HG03103 (cell line): Measurements from ENCODE around the gene BCAT1.
A peak's percentile ranks its signal among the peaks of the same experiment; 100 is the strongest.
"Not testable (repeated sequence)": the region's sequence is repeated elsewhere in the genome, so short reads cannot be mapped to it uniquely, and the experiment has no call there.

ENCODE experiments used
- ATAC-seq: cut with Tn5 transposase; IDR thresholded peaks from one replicate; pipeline ENCODE4 v1.9.1; 2021; ENCODE audit warnings: low read depth; ENCODE audit not compliant: unreplicated experiment

The BCAT1 gene

DNA sequence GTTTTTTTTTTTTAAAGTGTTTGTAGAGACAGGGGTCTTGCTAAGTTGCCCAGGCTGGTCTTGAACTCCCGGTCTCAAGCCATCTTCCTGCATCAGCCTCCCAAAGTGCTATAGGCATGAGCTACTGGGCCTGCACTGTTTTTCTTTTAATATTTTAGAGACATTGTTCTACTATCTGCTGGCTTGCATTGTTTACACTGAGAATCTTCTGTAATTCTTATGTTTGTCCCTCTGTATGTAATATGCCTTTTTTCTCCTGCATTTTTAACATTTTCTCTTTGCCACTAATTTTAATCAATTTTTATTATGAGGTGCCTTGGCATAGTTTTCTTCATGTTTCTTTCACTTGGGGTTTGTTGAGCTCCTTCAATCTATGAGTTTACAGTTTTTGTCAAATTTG, 15.4 kb upstream of the BCAT1 start:
- no peak for ATAC-seq

DNA sequence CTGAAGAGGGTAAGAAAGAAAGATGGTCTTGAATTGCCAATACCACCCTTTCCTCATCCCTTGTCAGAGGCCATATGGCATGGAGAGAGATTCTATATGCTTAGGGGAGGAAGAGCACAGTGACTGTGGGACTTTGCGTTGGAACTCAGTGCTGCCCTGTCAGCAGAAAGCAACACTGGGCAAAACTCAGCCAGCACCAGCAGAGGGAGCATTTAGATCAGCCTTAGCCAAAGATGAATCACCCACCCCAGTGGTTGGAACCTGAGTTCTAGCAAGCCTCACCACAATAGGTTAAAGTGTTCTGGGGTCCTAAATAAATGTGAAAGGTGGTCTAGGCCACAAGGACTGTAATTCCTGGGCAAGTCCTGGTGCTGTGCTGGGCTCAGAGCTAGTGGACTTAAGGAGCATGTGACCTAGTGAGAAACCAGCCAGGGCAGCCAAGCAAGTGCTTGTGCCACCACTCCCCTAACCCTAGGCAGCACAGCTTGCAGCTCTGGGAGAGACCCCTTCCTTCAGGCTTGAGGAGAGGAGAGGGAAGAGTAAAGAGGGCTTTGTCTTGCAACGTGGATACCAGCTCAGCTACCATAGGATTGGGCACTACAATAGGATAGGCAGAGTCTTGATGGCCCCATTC, 11.4 kb upstream of the BCAT1 start:
- ATAC-seq: peak; percentile 81

DNA sequence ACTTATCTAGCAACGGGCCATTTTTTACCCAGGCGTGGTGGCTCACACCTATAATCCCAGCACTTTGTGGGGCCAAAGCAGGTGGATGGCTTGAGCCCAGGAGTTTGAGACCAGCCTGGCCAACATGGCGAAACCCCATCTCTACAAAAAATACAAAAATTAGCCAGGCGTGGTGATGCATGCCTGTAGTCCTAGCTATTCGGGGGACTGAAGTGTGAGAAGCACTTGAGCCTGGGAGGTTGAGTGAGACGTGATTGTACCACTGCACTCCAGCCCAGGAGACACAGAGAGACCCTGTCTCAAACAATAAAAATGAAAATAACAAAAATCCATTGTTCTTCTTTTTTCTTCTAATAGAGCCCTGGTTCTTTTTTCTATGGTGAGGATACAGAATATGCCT, 7.5 kb upstream of the BCAT1 start:
- not testable (repeated sequence) for ATAC-seq

DNA sequence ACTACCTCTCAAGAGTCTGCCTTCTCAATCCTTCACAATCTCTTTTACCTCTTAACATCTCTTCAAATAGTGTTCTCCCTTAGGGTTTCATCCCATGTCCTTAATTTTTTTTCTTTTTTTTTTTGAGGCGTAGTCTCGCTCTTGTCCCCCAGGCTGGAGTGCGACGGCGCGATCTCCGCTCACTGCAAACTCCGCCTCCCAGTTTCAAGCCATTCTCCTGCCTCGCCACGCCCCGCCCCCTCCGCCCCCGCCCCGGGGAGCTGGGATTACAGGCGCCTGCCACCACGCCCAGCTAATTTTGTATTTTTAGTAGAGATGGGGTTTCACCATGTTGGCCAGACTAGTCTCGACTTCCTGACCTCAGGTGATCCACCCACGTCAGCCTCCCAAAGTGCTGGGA, 7.0 kb upstream of the BCAT1 start:
- ATAC-seq: no peak

DNA sequence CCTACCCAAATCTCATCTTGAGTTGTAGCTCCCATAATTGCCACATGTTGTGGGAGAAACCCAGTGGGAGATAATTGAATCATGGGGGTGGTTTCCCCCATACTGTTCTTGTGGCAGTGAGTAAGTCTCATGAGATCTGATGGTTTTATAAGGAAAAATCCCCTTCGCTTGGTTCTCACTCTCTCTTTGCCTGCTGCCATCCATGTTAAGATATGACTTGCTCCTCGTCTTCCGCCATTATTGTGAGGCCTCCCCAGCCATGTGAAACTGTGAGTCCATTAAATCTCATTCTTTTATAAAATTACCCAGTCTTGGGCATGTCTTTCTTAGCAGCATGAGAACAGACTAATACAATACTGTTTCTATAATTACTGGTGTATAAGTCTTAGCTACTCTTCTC, 6.5 kb upstream of the BCAT1 start:
- ATAC-seq: no peak

DNA sequence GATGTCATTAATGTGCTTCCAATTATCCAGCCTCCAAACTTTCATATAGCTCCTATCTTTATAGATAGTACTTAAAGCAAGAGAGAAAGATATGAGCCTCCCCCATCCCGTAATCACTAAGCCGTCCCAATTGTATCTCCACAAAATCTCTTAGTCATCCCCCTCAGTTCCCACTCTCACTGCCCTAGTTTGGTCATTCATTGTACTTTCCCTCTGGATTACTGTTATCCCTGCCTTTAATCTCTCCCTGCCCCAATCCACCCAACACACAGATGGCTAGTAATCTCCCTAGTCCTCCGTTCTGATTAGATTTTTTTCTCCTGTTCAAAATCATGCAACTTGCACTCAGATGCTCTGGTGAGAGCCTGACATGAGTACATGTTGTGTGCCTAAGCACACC, 5.4 kb upstream of the BCAT1 start:
- no peak for ATAC-seq

DNA sequence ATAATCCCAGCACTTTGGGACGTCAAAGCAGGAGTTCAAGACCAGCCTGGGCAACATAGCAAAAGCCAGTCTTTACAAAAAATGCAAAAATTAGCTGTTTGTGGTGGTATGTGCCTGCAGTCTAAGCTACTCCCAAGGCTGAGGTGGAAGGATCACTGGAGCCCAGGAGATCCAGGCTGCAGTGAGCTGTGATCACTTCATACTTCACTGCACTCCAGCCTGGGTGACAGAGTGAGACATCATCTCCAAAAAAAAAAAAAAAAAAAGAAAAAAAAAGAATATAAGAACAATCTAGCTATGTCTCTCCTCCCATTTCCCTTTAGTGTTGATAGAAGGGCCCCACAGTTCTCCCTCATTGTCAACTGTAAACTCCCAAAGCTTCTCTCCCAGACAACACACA, 3.5 kb upstream of the BCAT1 start:
- ATAC-seq: no peak

DNA sequence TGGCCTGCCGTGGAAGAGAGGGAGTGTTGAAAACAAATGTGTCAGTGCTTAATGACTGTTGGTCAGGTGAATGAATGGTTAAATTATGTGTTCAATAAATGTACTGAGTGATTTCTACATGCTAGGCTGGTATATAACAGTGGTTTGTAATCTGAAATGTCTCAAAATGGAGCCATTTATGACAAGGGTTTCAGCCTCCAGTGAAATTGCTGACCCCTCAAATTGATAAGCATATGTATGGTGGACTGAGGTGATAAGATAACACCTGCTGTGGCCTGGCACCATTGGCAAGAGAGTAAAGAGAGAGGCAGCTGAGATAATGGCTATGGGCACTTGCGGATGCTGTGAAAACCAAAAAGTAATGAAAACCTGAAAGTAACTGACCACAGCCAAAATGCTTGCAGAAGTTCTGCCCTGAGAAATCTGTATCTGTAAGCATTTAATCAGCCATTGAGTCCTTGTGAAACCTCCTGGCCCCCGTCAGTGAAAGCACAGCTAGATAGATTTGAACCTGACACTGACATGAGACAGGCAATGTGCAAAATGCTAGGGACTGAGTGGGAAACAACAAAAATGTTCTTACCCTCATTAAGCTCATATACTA, 1.4 kb upstream of the BCAT1 start:
- ATAC-seq: no peak

DNA sequence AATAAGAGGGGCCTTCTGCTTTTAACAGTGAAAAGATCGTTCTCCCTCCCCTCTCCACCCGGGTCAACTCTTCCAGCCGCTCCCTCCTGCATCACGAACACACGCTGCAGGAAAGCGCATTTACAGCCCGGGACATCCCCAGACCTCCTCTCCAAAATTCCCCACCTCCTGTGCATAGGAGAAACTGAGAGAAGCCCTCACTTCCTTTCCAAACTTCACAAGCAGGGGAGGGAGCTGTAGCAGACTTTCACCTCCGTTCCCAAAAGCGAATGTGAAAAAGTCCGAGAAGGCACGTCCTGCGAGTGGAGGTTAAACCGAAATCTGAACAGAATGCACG, 513 bp downstream of the BCAT1 start:
- ATAC-seq: no peak

DNA sequence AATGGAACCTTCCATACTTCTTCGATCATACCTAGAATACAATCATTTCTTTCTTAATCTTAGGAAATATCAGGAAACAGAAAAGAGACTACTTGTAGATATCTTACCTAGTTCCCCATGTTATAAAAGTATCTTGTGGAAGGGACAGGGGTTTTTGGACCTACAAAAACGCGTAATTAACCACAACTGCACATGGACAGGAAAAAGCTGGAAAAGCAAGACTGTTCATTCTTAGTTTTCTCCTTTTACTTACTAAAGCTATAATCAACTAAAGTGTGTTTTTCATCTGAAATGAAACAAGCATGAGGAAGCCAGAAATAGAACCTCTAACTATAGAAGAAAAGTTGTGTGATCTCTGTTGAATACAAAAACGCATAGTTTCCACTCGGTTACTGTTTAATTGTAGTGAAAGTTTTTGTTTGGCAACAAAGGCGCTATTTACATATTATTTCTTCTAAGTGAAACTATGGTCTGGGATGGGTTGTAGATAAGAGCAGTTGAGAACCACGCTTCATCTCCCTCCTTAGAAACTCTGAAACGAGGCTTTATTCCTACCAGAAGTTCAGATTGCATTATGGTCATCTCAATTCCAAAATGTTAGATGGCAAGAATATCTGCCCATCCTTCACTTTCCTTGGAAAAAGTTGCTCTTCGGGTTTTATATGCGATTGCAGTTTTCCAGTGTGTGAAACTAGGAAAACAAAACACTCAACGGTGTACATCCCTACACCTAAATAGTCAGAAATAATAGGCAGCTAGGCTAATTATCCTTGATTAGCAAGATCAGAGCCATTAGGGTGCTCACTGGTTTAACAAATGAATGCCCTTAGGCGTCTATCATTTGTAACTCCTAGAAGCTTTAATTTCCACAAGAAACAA, 1.1 kb downstream of the BCAT1 start:
- peak; percentile 28 for ATAC-seq

DNA sequence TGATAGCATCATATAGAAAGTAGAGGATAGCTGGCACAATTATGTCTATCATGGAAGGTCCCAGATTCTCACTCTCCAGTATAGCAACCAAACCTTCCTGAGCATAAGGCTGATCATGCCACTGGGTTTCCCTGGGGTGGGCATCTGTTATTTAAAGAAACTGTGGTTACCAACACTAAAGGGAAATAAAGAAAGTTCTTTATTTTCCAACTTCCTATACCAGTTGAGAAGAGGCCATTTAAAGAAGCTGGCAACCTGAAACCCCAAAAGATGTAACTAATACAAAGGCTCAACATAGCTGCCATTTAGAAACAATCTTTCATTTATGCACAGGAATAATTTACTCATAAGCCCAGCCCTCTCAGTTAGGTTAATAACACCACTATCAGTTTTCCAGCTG, 3.1 kb downstream of the BCAT1 start:
- no peak for ATAC-seq

DNA sequence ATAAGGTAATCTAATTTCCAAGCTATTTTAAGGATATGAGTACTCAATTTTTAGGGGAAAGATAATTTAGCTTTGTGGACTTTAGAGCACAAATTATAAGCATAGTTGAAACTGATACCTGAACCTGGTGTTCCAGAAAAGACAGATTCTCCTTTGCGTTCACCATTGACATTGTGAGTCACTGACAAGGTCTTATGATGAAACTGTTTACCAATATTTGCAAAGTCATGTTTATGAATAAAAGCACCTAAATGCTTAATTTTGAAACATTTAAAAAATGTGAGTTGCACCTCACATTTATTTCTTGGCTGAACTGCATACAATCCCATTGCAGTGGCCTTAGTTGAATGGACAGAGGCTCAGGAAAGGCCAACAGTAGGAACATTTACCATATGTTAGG, 3.9 kb downstream of the BCAT1 start:
- no peak for ATAC-seq

DNA sequence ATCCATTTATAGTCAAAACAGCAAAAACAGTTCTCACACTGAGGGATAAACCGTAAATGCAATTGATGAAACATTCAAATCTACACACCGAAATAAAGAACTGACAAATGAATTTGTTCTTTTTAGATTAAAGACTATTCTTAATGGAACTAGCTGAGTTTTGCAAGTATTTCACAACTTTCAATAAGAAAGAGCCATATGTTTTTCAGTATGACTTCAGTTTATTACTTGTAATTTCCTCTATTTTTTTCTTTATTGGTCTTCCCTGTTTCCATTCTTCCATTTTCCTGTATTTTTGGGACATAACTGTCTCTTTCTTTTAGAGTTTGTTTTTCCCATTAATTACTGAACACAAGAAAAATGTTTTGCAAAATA, 4.3 kb downstream of the BCAT1 start:
- no peak for ATAC-seq

DNA sequence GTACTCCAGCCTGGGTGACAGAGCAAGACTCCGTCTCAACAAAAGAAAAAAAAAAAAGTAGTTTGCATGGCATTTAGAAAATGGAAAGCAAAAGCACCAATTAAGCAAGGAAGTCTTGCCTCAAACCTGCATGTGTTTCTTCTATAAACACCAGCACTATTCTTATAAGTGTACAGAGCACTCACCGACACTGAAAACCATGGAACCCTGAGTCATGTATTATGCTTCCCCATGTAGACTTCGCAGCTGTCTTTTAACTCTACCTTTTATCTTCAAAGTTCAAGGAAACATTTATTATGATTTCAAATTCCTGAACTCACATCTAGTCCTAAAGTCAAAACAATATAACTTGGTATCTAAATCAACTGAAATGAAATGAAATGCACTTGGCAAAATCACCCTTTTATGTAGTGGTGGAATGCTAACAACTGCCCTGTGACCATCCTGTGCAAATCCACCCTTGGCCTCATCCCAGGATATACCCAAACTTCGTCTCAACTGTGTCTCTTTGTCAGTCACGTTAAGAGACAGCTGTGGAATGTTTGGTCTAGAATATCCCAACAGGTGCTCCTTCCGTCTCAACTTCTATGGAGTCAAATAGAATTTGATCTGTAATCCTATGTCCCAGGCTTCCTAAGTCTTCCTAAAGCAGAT, 4.8 kb downstream of the BCAT1 start:
- ATAC-seq: no peak

DNA sequence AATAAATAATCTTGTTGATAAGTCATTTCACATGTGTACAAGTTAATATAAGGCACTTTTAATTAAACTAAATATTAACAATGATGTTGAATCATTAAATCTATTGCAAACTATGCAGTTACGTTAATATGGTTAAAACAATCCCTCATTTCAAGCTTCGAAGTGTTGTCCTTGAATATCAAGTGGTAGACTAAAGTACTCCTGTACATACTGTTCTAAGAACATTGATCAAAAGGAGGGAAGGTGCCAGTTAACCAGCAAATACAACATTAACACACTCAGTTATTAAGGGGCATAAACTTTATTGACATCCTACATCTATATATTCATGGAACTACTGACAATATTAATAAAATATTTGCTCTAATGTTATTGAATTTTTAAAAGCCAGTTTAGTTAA, 8.7 kb downstream of the BCAT1 start:
- ATAC-seq: no peak

DNA sequence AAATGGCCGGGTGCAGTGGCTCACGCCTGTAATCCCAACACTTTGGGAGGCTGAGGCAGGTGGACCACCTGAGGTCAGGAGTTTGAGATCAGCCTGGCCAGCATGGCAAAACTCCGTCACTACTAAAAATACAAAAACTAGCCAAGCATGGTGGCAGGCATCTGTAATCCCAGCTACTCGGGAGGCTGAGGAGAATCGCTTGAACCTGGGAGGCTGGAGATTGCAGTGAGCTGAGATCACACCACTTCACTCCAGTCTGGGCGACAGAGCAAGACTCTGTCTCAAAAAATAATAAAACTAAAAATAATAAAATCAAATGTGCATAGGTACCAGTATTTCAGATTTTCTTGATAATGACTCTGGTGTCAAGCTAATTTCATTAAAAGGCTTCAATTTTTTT, 9.3 kb downstream of the BCAT1 start:
- ATAC-seq: not testable (repeated sequence)

DNA sequence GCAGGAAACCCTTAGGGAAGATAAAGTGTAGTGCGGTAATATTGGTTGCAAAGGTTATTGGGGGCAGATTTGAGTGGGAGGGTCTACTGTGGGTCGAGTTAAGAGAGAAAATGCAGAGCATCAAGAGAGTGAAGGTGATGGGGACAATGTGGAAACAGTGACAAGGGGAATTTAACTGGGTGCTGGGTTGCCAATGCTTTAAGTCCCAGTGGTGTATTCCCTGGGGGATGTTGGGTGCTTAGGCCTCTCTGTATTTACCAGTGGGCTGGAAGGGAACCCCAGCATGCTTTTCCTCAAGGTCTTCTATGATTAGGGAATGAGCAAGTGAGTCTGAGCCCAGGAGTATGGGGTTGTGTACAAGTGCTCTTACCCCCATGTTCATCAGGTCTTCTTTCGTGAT, 10.6 kb downstream of the BCAT1 start:
- ATAC-seq: no peak

DNA sequence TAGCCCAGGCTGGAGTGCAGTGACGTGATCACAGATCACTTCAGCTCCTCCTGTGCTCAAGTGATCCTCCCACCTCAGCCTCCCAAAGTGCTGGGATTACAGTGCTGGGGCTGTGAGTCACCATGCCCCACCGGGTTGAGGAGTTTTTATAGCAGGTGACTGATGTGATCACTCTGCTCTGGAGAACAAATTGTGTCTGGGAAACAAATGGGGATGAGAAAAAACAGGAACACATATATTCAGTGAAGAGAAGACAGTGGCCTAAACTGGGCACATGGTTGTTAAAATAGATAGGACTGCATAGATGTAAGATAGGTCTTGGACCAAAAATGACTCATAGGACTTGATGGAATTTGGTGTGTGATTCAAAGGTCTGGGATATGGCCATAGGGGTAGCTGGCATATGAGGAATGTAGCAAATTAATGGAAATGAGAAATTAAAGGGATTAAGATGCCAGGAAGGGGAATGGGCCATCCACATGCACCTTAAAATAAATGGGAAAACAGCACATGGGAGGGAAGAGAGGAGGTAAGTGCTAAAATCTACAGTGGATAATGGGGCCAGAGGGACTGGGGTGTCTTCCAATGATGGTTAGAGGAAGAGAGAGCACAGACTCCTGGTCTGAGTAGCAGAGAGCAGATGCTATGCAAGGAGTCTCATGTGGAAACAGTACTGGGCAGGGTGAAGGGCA, 11.2 kb downstream of the BCAT1 start:
- ATAC-seq: no peak

DNA sequence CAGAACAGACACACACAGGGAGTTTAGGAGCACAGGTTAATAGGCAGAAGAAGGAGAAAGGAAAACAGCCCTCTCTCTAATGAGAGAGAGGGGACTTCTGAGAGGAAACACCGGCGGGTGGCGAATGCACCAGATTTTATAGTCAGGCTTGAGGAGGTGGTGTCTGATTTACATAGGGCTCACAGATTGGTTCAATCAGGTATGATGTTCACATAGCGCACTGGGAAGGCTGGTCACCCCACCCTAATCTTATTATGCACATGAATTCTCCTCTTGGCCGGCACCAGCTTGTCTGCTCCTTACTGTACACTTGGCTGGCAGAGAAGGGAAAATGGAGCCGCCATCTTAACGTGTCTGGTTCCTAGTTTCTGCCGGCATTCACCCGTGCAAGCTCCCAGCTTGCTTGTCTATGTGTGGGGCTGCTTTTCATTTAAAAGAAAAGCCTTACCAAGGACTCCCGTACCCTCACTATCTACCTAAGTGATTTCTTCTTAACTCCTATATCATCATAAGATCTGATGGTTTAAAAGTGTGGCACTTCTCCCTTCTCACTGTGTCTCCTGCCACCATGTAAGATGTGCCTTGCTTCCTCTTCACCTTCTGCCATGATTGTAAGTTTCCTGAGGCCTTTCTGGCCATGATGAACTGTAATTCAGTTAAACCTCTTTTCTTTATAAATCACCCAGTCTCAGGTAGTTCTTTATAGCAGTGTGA, 15.1 kb downstream of the BCAT1 start:
- ATAC-seq: no peak

DNA sequence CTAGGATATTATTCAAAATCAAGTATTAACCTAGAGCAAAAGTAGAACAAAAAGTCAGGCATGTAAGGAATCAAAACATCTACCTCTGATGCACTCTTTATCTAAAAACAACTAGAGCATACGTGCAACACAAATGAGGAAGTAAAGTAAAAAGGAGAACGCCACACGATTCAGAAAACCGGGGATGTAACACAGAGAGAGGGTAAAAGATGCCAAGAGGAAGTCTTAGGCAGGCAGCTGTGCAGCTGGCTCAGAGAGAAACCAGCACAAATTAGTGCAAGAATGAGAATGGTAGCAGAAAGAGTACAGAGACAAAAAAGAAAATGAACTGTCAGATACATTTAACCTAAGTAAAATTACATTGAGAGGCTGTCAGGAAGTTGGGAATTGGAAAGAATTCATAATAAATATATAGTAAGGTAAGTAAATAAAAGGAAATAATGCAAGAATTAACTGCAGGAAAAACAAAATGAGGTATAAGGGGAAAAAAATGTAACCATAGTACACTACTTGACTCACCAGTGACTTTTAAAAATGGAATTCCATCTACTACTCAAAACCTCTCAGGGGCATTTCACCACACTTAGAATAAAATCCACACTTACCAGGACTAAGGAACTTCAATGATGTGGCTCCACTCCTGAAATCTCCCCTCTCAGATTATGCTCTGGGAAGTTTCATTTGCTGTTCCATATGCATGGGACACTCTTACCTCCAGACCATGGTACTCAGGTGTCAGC, 17.1 kb downstream of the BCAT1 start:
- peak; percentile 92 for ATAC-seq
